Choroid plexus epithelial cell (primary cell): ENCODE measurements around the gene LMAN2.

Experiments used
- DNase-seq: peaks from one replicate; pipeline ENCODE4 v3.0.0-alpha.2; 2010; ENCODE audit warnings: low read depth
- H3K4me3 ChIP-seq: 2 replicates; pipeline ENCODE4 v1.5.1; 2011; ENCODE audit warnings: low read depth, mild to moderate bottlenecking, control low read depth, low read length, moderate library complexity
- TF ChIP-seq, protein P1 (sequence below): conservative IDR thresholded peaks from 2 replicates; pipeline ENCODE4 v1.5.1; 2011; ENCODE audit warnings: low read depth, mild to moderate bottlenecking, control low read depth, inconsistent platforms, low read length, moderate library complexity

LMAN2 gene

DNA sequence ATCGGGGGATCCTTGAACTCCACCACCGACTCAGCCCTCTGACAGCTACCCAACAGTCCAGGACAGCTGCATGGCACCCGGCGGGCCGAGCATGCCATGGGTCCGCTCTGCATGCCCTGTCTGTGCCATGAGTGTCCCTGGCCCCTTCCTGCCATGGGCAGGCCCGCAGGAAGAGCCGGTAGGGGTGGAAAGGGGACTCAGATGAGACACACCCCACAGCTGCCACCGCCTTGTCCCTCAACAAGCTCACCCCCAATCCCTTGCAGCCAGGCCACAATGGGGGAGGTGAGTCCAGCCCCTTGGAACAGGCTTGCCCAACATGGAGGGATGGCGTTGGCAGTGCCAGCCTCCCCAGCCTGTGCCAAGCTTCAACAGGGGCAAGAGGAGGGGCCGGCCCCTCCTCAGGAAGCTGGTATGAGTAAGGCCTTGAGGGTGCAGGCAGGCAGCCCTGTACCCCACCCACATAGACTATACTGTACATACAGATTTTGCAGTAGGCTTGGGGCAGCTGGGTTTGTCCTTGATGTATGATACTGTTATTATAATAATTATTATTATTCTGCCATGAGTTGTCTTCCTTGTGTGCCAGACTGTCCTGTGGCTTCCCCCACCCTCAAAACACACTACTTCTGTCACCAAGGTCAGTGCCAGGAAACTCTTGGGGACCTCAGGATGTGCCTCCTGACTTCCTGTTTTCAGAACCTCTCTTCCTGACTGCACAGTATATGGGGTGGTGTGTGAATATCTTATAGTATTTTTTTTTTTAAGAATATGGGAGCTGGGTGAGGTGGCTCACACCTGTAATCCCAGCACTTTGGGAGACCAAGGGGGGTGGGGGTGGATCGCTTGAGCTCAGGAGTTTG lies 20.8 kb upstream of the LMAN2 start:
- TF ChIP-seq, protein P1, sequence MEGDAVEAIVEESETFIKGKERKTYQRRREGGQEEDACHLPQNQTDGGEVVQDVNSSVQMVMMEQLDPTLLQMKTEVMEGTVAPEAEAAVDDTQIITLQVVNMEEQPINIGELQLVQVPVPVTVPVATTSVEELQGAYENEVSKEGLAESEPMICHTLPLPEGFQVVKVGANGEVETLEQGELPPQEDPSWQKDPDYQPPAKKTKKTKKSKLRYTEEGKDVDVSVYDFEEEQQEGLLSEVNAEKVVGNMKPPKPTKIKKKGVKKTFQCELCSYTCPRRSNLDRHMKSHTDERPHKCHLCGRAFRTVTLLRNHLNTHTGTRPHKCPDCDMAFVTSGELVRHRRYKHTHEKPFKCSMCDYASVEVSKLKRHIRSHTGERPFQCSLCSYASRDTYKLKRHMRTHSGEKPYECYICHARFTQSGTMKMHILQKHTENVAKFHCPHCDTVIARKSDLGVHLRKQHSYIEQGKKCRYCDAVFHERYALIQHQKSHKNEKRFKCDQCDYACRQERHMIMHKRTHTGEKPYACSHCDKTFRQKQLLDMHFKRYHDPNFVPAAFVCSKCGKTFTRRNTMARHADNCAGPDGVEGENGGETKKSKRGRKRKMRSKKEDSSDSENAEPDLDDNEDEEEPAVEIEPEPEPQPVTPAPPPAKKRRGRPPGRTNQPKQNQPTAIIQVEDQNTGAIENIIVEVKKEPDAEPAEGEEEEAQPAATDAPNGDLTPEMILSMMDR: no peak
- H3K4me3 ChIP-seq: no peak overlapping the region
- DNase-seq: no peak

DNA sequence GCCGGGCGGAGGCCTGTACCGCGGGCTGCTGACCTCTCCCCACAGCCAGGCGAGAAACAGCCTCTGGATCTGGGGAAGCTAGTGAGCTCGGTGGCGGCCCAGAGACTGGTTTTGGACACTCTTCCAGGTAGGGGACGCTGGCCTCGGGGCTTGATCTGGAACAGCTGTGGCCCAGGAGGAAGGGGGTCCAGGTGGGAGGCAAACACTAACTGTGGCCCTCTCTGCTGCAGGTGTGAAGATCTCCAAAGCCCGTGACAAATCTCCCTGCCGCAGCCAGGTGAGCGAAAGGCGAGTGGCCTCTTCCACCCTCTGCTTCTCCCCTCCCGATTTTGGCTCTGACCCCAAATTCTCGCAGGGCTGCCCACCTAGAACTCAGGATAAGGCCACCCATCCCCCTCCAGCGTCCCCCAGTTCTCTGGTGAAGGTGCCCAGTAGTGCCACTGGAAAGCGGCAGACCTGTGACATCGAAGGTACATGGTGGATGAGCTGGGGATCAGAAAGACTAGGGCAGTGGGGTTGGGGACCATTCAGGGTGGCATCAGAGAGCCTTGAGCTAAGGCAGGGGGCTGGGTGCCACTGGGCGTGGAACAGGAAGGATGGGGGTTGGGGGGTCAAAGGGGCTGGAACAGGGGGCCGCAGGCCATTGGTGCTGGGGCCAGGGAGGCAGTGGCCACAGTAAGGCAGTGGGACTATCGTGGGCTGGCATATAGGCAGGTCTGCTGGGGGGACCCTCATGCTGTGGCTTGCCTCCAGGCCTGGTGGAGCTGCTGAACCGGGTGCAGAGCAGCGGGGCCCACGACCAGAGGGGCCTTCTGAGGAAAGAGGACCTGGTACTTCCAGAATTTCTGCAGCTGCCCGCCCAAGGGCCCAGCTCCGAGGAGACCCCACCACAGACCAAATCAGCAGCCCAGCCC lies 19.9 kb upstream of the LMAN2 start:
- DNase-seq: no peak
- peak overlapping the region; percentile 54 for H3K4me3 ChIP-seq
- TF ChIP-seq, protein P1: no peak

DNA sequence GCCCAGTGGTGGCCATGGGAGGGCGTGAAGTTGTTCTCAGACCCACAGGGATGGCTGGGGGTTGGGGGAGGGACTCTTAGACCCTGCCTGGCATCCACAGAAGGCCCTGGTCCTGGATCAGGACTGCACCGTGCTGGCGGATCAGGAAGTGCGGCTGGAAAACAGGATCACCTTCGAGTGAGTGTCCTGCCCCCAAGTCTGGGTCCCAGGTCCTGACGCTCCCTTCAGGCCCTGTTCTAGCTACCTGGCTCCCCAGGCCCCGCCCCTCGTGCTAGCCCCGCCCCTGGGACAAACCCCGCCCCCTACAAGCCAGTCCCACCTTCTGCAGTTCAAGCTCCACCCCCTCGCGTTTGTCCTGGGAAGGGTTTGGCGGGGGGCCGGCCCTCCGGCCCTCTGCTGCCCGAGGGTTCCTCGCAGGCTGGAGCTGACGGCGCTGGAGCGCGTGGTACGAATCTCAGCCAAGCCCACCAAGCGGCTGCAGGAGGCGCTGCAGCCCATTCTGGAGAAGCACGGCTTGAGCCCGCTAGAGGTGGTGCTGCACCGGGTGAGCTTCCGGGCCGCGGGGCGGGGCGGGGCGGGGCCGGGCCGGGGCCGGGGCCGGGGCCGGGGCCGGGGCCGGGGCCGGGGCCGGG lies 19.1 kb upstream of the LMAN2 start:
- peak; percentile 95 for DNase-seq
- TF ChIP-seq, protein P1: peak; percentile 74
- peak overlapping the region; percentile 54 for H3K4me3 ChIP-seq

DNA sequence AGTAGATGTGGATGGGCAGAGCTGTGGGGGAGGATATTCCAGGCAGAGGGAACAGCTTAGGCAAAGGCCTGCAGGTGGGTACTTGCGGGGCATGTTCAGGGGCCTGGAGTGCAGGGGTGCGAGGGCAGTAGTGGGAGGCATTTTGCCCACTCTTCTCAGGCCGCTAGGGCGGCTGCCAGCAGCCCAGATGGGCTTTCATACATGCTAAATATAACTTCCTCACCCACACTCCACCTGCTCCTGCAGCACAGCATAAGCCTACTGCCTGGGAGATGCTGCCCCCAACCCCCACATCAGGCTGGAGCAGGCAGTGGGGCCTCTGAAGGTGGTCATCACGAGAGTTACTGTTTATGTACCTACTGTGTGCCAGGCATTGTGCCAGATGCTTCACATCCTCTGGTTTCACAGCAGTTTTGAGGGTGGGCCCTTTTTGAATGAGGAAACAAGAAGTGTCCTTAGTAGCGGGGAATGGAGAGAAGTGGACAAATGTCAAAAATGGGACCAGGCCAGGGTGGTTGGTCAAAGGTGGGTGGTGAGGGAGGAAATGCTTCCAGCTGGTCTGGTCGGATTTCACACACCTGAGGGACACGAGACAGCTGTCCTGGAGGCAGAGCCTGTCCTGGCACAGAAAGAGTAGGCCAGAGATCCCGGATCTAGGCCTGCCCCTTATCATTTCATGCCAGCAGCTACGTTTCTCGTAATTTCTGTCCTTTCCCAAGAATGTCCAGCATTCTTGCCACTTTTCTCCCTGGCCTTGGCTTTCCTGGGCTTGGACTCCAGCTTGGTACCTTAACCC lies 18.4 kb upstream of the LMAN2 start:
- TF ChIP-seq, protein P1: no peak
- no peak overlapping the region for H3K4me3 ChIP-seq
- DNase-seq: no peak

DNA sequence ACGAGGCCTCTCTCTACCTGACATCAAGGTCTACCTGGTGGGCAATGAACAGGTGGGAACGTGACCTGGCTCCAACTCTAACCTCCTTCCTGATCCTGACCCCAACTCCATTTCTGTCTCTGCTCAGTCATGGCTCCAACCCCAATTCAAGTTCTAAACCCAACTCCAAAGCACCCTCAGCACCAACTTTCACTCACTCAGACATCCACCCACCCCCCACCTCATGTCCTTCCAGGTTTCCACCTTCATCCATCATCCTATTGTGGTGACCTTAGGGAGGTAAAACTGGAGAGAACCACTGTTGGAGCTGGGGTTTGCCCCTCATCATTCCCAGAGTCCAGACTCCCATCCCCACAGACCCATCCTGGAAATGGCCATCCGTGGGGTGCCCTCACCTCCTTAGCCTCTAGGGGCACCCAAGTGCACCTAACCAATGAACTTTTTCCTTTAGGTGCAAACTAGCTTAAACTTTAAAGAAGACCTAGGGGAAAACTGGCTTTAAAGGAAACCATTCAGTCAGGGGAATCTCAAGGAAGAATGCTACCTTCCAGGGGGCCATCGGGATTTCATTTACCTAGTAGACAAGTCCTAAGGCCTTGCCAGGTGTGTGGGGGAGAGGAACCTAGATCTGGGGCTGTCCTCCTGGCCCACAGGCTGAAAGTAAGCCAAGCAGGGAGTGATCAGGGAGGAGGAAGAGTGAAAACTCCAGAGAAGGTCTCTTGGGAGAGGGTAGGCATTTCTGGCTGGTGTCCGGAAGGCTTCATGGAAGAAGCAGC lies 17.6 kb upstream of the LMAN2 start:
- TF ChIP-seq, protein P1: peak; percentile 75
- no peak overlapping the region for H3K4me3 ChIP-seq
- peak; percentile 43 for DNase-seq
